Stimulated activated CD4-positive, alpha-beta T cell treated with anti-CD3 and anti-CD28 coated beads, TNF-alpha, amount 100 ng/mL, for 48 hours (primary cell): ENCODE measurements around the gene SUCLG1.
"Not testable (repeated sequence)": the region's sequence is repeated elsewhere in the genome, so short reads cannot be mapped to it uniquely, and the experiment has no call there.

Source experiments
- DNase-seq, 3 donors: peaks; one replicate each; pipeline ENCODE4 v3.0.0-alpha.2; 2020; ENCODE audit warnings: low read depth in 3 of 3

Gene SUCLG1

DNA sequence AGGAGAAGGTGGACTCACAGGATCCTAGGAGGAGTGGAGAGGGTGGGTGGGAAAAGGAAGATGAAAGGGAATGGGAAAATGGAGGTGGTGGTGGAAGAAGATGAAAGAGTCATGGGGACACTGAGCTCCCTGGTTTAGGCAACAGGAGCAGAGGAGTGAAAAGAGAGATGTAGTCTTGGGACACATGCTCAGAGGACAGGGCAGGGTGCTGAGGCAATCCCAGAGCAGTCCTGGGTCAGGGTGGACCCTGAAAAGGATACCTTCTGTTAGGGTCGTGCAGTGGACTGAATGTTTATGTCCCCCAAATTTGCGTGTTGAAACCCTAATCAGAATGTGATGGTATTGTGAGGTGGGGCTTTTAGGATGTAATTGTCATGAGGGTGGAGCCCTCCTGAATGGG, 37.9 kb downstream of the SUCLG1 start:
- DNase-seq: no peak

DNA sequence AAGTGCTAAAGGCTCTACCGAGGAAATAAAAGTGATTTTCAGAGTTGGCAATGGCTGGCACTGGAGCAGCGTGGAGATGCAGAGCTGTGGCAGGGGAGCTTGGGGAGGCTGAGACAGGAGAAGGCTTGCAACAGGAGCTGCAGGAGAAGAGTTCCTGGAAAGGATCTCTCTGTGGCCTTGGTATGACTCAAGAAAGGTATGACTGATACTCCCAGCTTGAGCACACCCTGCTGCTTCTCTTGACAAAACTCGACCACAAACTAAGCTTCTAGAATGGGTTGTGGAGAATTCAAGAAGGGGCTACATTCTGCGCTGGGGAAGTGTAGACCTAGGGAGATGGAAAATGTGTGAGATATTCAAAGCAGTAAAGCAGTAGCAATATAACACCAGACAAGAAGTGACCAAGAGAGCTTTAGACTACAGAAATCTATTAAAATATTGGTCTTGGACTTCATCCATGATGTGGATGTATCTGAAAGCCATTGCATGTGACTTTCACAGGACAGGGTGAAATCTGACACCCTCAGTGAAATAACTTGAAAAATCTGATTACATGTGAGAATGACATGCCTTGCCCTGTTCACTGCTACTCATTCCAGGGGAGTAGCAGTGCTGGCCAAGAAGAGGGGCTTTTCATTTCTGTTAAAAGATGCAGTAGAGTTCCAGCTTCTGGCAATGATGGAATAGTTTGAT, 41.5 kb downstream of the SUCLG1 start:
- DNase-seq: no peak

DNA sequence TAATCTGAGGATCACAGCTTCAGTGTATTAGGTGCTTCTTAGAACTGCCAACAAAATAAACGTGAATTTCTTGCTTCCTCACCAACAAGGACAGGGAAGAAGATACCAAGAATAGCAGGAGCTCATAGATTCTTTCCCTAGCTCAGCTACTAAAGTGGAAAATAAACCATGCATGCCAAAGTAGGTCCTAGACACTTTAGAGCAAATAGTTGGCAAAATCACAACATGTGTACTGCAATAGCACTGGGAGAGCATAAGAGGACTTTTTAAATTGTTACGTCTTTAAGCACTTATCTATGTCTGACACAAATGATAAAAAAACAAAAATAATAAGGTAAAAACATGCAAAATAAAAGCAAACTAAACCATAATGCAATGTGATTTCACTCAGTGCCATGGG, 49.5 kb downstream of the SUCLG1 start:
- DNase-seq: no peak

DNA sequence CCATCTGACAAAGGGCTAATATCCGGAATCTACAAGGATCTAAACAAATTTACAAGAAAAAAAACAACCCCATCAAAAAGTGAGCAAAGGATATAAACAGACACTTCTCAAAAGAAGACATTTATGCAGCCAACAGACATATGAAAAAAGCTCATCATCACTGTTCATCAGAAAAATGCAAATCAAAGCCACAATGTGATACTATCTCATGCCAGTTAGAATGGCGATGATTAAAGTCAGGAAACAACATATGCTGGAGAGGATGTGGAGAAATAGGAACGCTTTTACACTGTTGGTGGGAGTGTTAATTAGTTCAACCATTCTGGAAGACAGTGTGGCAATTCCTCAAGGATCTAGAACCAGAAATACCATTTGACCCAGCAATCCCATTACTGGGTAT, 57.0 kb downstream of the SUCLG1 start:
- DNase-seq: not testable (repeated sequence)

DNA sequence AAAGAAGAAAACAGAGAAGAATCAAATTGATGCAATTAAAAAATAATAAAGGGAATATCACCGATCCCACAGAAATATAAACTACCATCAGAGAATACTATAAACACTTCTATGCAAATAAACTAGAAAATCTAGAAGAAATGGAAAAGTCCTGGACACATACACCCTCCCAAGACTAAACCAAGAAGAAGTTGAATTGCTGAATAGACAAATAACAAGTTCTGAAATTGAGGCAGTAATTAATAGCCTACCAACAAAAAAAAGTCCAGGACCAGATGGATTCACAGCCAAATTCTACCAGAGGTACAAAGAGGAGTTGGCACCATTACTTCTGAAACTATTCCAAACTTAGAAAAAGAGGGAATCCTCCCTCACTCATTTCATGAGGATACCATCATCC, 59.2 kb downstream of the SUCLG1 start:
- not testable (repeated sequence) for DNase-seq

DNA sequence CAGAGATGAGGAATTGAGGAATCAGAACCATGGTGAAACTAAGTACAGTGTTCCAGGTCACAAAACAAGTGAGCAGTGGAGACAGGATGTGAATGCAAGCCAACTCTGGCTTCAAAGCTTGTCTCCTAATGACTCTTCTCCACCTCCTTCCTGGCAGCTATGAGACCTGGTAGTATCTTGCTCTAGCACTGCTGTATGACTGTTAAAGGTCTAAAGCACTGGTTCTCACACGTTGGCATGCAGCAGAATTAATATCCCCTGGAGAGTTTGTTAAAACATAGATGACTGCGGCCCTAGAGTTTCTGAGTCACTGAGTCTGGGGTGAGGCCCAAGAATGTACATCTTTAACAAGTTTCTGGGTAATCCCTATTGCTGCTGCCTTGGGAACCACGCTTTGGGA, 63.3 kb downstream of the SUCLG1 start:
- no peak for DNase-seq

DNA sequence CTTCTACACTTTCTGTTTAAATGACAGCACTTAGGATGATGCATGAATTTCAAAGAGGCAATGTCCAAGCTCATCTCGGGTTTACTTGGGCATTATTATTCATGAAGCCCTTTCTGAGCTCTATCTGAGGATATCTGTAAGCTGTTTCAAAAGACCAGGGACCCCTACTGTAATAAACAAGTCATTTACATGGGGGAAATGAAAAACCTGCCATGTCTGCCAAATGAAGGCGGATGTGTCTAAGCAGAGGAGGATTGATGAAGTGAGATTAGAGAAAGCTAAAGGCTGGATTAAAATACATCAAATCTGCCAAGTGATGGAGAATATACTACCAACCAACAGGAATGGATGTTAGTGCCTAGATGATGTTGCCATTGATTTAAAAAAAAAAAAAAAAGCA, 64.5 kb downstream of the SUCLG1 start:
- no peak for DNase-seq

DNA sequence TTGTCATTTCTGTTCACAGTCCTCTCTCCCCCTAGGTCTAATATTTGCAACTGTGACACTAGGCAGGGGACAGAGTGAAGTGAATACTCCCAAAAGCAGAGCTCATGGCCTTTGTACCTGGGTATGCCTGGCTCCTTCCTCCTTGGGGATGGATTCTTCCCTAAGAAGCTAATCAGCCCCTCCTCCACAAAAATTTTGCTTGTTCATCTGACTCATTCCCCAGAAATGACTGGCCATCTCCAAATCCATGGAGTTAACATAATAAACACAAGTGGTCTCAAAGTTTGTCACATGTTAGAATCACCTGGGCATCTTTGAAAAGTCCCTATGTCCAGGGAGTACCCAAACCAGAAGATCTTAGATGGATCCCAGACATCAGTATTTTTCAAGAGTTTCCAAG, 65.3 kb downstream of the SUCLG1 start:
- DNase-seq: no peak

DNA sequence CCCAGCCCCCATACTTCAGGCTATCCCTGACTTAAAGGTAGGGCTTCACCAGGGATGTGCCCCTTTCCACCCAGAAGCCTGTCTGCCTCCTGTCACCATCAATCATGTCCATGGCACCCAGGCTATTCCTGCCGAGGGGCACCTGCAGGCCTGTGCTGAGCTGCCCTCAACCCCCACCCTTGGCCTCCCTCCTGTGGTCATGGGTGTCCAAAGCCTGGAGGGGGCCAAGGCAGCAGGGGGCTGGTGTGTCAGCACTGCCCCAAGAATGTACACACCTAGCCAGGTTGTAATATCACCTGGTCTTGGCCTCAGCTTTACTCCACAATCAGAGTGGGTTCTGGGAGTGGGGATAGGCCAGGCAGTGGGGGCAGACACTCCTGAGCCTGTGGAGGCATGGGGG, 69.3 kb downstream of the SUCLG1 start:
- DNase-seq: no peak

DNA sequence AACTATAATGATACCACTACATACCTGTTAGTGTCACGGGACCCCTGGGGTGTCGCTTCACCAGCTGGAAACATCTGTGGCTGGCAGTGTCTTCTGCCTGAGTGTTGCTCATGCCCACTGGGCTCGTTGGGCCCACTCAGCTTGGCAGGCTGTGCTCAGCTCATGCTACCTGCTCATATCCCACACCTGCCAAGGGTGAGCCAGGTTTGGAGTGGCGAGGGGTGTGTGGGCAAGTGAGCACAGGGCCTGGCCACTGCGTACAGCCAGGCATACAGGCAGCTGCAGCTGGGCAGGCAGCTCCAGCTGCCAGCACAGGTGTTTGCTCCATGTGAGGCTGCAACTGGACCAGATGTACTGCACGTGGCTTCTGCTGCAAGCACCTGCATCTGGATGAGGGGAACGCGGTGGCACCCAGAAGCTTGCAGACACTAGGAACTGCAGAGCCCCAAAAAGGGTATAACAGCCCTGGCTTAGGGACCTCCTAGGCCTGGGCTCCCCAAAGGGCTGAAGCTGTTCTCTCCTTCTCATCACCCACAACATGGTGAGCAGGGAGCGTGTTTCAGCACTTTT, 70.1 kb downstream of the SUCLG1 start:
- no peak for DNase-seq

DNA sequence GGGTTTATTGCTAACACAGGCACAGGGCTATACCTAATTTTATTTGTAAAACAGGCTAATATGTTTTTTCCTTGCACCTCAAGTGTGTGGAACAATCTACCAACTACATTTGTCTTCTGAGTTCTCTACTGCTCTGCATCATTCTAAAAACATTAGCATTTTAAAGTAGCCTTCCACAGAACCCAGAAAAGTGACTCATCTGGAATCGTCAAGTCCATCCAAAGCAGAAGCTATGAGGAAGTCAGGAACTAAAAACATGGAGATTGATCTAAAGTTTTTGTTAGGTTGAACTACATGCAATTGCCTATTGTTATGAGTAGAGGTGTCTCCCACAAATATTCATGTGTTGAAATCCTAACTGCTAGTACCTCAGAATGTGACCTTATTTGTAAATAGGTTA, 70.9 kb downstream of the SUCLG1 start:
- DNase-seq: no peak

DNA sequence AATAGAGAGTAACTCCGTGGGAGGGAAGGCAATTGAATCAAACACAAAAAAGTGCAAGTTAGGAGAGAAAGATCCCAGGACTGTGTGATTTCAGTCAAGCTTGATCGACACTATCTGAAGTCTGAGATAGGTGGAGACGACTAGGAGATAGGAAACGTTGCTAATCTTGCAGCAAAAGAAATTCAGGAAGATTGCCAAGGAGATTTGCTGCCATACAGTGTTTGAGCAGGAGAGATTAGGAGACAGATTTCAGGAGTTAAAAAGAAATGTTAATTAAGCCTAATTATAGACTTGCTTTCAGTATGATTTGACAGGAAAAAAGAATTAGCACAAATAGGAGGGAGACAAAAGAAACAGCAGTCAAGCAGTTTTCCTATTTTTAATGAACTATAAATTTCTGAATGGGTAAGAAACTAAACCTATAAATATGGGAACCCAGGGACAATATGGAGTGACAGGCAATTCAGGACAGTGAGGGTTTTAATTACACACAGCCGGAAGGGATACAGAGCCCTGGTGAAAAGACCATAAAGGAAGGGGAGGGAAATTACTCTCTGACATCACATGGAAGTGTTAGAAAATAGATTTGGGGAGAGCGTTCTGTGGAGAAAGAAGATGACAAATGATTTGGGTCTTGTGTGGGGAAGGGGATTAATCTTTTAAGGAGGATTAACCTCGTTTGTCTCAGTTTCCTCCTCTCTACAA, 72.6 kb downstream of the SUCLG1 start:
- DNase-seq: no peak

DNA sequence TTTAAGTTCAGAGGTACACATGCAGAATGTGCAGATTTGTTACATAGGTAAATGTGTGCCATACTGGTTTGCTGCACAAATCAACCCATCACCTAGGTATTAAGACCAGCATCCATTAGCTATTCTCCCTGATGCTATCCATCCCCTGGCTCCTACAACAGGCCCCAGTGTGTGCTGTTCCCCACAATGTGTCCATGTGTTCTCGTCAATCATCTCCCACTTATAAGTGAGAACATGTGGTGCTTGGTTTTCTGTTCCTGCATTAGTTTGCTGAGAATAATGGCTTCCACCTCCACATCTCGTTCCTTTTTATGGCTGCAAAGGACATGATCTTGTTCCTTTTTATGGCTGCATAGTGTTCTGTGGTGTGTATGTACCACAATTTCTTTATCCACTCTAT, 75.8 kb downstream of the SUCLG1 start:
- no peak for DNase-seq

DNA sequence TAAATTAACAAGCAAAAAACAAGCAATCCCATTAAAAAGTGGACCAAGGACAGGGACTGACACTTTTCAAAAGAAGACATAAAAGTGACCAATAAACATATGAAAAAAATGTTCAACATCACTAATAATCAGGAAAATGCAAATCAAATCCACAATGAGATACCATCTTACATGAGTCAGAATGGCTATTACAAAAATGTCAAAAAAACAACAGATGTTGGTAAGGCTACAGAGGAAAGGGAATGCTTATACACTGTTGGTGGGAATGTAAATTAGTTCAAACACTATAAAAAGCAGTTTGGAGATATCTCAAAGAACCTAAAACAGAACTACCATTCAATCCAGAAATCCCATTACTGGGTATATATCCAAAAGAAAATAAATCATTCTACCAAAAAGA, 78.2 kb downstream of the SUCLG1 start:
- DNase-seq: no peak

DNA sequence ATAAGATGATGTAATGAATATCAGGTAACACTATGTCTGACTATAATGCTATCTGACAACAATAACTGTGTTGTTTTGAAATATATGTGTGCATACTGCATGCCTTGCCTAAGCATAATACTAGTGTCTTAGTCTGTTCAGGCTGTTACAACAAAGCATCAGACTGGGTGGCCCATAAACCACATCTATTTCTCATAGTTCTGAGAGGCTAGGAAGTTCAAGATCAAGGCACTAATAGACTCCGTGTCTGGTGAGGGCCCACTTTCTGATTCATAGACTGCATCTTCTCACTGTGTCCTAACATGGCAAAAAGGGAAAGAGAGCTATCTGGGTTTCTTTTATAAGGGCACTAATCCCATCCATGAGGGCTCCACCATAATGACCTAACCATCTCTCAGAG, 80.1 kb downstream of the SUCLG1 start:
- no peak for DNase-seq

DNA sequence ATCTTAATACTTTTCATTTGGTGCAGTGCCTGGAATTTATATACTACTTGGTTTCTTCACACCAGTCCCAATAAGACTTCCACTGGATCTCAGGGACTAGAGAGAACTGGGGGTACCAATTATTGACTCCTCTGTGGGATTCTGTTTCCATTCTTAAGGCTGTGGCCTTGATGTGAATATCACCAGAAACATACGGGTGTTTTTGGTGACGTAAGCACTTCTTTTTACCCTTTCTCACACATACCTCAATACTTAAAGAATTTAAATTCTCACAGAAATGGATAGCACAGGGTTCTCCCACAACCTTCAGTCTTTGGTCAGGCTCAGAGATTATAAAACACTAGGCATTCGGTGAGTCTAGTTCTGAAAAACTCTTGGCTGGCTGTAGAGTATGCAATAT, 84.1 kb downstream of the SUCLG1 start:
- no peak for DNase-seq

DNA sequence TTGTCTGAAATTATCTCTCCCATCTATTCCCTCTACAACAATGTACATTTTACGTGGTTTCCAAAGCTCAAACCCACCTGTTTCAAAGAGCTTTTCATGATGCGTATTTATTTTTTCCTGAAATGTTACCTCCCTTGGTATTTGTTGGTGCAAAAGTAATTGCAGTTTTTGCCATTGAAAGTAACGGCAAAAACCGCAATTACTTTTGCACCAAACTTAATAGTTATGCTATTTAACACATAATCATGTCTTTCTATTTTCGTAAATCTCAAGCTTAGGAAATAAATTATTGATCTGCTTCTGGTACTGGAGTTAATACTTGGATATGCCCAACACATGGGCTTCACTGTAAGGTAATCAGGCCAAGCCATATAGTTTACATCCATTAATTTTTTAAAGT, 85.2 kb downstream of the SUCLG1 start:
- no peak for DNase-seq
